T-helper 2 cell treated with Interferon-gamma antibody and Interleukin-4, amounts not matched to agents 5 μg/mL and 100 μg/mL, for 36 hours (primary cell): ENCODE results near the gene NPIPB2.
A peak's percentile ranks its signal among the peaks of the same experiment; 100 is the strongest.
"Not testable (repeated sequence)": the region's sequence is repeated elsewhere in the genome, so short reads cannot be mapped to it uniquely, and the experiment has no call there.

Experiments
- DNase-seq: peaks from one replicate; pipeline ENCODE4 v3.0.0; 2021; ENCODE audit warnings: low spot score
- H3K27ac Mint-ChIP-seq: one replicate; pipeline ENCODE4 v1.8.0; 2021; ENCODE audit warnings: mild to moderate bottlenecking, mixed read lengths
- H3K27me3 Mint-ChIP-seq: one replicate; pipeline ENCODE4 v1.8.0; 2021; ENCODE audit warnings: low read depth, mixed read lengths
- H3K36me3 Mint-ChIP-seq: one replicate; pipeline ENCODE4 v1.8.0; 2021; ENCODE audit warnings: low read depth, mixed read lengths
- H3K4me1 Mint-ChIP-seq: one replicate; pipeline ENCODE4 v1.8.0; 2021; ENCODE audit warnings: low read depth, mixed read lengths
- H3K4me3 Mint-ChIP-seq: one replicate; pipeline ENCODE4 v1.8.0; 2022; ENCODE audit warnings: mild to moderate bottlenecking, moderate library complexity, mixed read lengths
- H3K9me3 Mint-ChIP-seq: one replicate; pipeline ENCODE4 v1.8.0; 2021; ENCODE audit warnings: mixed read lengths

NPIPB2 gene

GRCh38 chr16:11946433-11946832, 4.6 kb upstream of the NPIPB2 start:
- H3K36me3 Mint-ChIP-seq = no peaks in the 10 kb centered on the region
- no peaks in the 10 kb centered on the region for H3K9me3 Mint-ChIP-seq
- no peaks in the 10 kb centered on the region for H3K4me1 Mint-ChIP-seq
- H3K4me3 Mint-ChIP-seq = no peak overlapping the region
- H3K27ac Mint-ChIP-seq = no peak overlapping the region
- H3K27me3 Mint-ChIP-seq = no peaks in the 10 kb centered on the region
- DNase-seq = no peak

GRCh38 chr16:11927350-11927749, 14.5 kb downstream of the NPIPB2 start:
- not testable (repeated sequence) for DNase-seq, H3K9me3 Mint-ChIP-seq, H3K27me3 Mint-ChIP-seq, H3K27ac Mint-ChIP-seq, H3K36me3 Mint-ChIP-seq, H3K4me3 Mint-ChIP-seq, H3K4me1 Mint-ChIP-seq

GRCh38 chr16:11924046-11924445, 17.8 kb downstream of the NPIPB2 start:
- H3K27ac Mint-ChIP-seq, H3K36me3 Mint-ChIP-seq, H3K27me3 Mint-ChIP-seq, H3K4me3 Mint-ChIP-seq, DNase-seq, H3K4me1 Mint-ChIP-seq, H3K9me3 Mint-ChIP-seq: not testable (repeated sequence)

GRCh38 chr16:11916524-11917285, 25.1 kb downstream of the NPIPB2 start:
- Mint-ChIP-seq H3K27ac (peak overlapping the region; percentile 94), H3K27me3 (peaks cover 14% of the 10 kb centered on the region), H3K4me1 (peaks cover 22% of the 10 kb centered on the region), H3K9me3 (no peaks in the 10 kb centered on the region), H3K36me3 (peaks cover 25% of the 10 kb centered on the region), H3K4me3 (peak overlapping the region; percentile 91)
- DNase-seq = no peak

GRCh38 chr16:11915644-11916523, 26.0 kb downstream of the NPIPB2 start, which contains the start of gene GSPT1:
TSS of gene GSPT1 (minus strand) at chr16:11915956. CDS start at chr16:11915720, 236 bp downstream.
- H3K4me1 Mint-ChIP-seq = peaks cover 27% of the 10 kb centered on the region
- peaks cover 25% of the 10 kb centered on the region for H3K36me3 Mint-ChIP-seq
- H3K27me3 Mint-ChIP-seq = peaks cover 11% of the 10 kb centered on the region

GRCh38 chr16:11915114-11915643, 26.7 kb downstream of the NPIPB2 start:
- no peaks in the 10 kb centered on the region for H3K9me3 Mint-ChIP-seq
- H3K27ac Mint-ChIP-seq = peak overlapping the region; percentile 94
- H3K4me3 Mint-ChIP-seq = peak overlapping the region; percentile 96
- peaks cover 29% of the 10 kb centered on the region for H3K36me3 Mint-ChIP-seq
- peaks cover 34% of the 10 kb centered on the region for H3K4me1 Mint-ChIP-seq
- H3K27me3 Mint-ChIP-seq = peaks cover 9% of the 10 kb centered on the region
- DNase-seq = peak; percentile 52

More at GRCh38 chr16:11915644-11916523, 26.0 kb downstream of the NPIPB2 start, which contains the start of gene GSPT1:
- Mint-ChIP-seq H3K27ac (peak within 1 kb of the TSS; percentile 94), H3K4me3 (peak within 1 kb of the TSS; percentile 96), H3K9me3 (no peaks in the 10 kb centered on the region)
- peak; percentile 100 for DNase-seq

GRCh38 chr16:11914210-11915113, 27.4 kb downstream of the NPIPB2 start:
- H3K4me1 Mint-ChIP-seq = peaks cover 37% of the 10 kb centered on the region
- peaks cover 4% of the 10 kb centered on the region for H3K27me3 Mint-ChIP-seq
- peak; percentile 30 for DNase-seq
- peaks cover 30% of the 10 kb centered on the region for H3K36me3 Mint-ChIP-seq
- no peaks in the 10 kb centered on the region for H3K9me3 Mint-ChIP-seq
- H3K4me3 Mint-ChIP-seq = peak overlapping the region; percentile 96
- peak overlapping the region; percentile 94 for H3K27ac Mint-ChIP-seq

GRCh38 chr16:11913425-11914079, 28.3 kb downstream of the NPIPB2 start:
- Mint-ChIP-seq H3K4me3 (peak overlapping the region; percentile 96), H3K27me3 (peaks cover 1% of the 10 kb centered on the region), H3K9me3 (no peaks in the 10 kb centered on the region), H3K36me3 (peaks cover 30% of the 10 kb centered on the region), H3K4me1 (peaks cover 38% of the 10 kb centered on the region), H3K27ac (peak overlapping the region; percentile 94)
- peak; percentile 42 for DNase-seq

GRCh38 chr16:11909653-11910545, 31.9 kb downstream of the NPIPB2 start:
- DNase-seq = no peak
- H3K27me3 Mint-ChIP-seq = no peaks in the 10 kb centered on the region

GRCh38 chr16:11907160-11907970, 34.5 kb downstream of the NPIPB2 start:
- Mint-ChIP-seq H3K27me3 (no peaks in the 10 kb centered on the region), H3K4me3 (no peak overlapping the region), H3K9me3 (no peaks in the 10 kb centered on the region), H3K27ac (no peak overlapping the region), H3K4me1 (peaks cover 21% of the 10 kb centered on the region), H3K36me3 (peaks cover 14% of the 10 kb centered on the region)
- no peak for DNase-seq

More at GRCh38 chr16:11909653-11910545, 31.9 kb downstream of the NPIPB2 start:
- peak overlapping the region; percentile 28 for H3K27ac Mint-ChIP-seq
- H3K4me3 Mint-ChIP-seq = peak overlapping the region; percentile 12
- H3K36me3 Mint-ChIP-seq = peaks cover 32% of the 10 kb centered on the region
- H3K9me3 Mint-ChIP-seq = no peaks in the 10 kb centered on the region
- peaks cover 39% of the 10 kb centered on the region for H3K4me1 Mint-ChIP-seq

GRCh38 chr16:11903906-11904305, 37.9 kb downstream of the NPIPB2 start:
- no peak overlapping the region for H3K27ac Mint-ChIP-seq
- no peaks in the 10 kb centered on the region for H3K27me3 Mint-ChIP-seq
- no peak overlapping the region for H3K4me3 Mint-ChIP-seq
- peaks cover 7% of the 10 kb centered on the region for H3K36me3 Mint-ChIP-seq
- peaks cover 13% of the 10 kb centered on the region for H3K4me1 Mint-ChIP-seq
- no peaks in the 10 kb centered on the region for H3K9me3 Mint-ChIP-seq
- no peak for DNase-seq
